Activated CD4-positive, CD25-positive, alpha-beta regulatory T cell treated with anti-CD3 and anti-CD28 coated beads, Interleukin-2, amount 50 U/mL, for 72 hours (primary cell): ENCODE data around the gene NOD2.
A peak's percentile ranks its signal among the peaks of the same experiment; 100 is the strongest.

Experiments
- DNase-seq: peaks from one replicate; pipeline ENCODE4 v3.0.0; 2021

Gene NOD2

DNA sequence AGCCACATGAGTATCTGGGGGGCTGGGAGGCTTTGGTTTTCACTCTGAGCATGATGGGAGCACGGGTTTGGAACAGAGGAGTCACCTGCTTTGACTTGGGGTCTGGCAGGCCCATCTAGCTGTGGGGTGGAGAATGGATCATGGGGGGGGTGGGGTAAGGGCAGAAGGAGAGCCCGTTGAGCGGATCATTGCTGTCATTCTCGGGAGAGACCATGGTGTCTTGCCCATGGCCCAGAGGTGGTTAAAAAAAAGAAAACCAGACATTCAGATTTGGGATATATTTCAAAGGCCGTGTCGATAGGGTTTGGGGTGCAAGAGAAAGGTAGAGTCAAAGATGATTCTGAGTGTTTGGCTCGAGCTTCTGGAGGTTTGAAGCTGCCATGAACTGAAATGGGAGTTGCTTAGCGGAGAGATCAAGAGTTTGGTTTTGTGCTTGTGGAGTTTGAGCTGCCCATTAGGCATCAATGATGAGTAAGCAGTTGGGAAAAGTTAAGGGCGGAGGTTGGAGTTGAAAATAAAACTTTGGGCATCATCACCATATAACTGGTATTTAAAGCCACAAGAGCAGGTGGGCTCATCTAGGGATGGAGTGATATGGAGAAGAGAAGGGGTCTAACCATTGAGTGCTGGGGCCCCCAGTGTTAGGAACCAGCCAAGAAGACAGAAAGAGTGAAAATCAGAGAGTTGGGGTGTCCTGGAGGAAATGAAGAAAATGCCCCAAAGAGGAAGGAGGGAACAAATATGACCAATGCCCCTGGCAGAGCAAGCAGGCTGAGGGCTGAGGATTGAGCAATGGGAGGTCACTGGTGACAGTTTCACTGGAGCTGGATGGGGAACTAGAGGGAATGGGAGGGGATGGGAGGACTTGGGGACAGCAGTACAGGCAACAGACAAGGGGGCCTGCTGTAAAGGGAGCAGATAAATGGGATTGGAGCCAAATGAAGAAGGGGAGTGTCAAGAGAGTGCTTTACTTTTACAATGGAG, 1.9 kb downstream of the NOD2 start:
- no peak for DNase-seq

DNA sequence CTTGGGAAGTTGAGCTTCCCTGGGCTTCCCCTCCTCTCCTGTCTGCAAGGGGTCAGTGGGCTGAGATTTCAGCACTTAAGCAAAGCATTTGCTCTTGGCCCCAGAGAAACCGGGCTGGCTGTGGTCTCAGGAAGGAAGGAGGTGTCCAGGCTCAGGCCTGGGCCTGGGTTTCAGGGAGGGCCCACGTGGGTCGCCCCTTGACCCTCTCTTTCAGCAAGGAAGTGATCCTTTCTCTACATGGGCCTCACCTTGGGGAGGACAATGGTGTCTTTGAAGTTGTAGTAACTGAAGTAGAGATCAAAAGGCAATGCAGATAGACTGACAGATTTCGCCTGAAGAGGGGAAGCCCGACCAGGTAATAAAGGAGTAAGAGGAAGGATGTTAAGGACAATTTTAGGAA, 2.7 kb downstream of the NOD2 start:
- no peak for DNase-seq

DNA sequence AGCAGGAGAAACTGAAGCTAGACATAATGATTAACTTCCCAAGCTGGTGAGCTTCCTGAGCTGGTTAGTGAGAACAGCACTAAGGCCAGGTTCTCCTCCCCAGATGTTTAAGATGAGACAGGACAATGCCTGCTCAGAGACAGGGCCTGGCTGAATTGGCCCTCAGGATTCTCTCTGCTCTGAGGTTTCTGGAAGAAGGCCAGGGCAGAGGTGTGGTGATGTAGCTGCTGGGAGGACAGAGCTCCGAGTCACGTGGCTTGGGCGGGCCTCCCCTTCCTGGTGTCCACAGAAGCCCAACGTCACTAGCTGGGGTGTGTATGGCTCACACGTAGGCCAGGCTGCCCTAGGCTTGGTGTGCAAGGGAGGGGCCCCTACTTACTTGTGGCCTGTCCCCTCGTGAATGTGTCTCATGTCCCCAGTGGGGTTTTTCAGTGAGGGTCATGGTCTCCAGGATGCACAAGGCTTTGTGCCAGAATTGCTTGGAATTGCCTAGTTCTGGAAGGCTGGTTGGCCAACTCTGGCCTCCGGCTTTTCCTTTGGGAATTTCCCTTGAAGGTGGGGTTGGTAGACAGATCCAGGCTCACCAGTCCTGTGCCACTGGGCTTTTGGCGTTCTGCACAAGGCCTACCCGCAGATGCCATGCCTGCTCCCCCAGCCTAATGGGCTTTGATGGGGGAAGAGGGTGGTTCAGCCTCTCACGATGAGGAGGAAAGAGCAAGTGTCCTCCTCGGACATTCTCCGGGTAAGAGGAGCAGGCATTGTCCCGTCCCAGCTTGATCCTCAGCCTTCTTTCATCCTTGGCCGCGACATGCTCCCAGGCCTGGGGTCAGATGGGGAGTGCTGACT, 3.4 kb downstream of the NOD2 start:
- DNase-seq: peak; percentile 60

DNA sequence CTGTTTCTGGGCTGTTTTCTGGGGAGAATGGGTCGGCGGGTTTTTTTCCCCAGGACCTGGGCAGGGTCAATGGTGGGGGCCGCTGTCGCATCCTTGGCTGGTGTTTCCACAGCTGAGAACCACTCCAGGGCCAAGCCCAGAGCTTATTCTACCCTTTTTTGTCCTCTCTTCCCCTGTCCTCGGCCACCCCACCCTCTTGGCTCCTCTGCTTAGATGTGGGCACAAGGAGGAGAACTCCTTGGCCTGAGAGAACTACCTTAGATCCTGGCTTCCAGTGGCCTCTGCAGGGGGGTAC, 4.0 kb downstream of the NOD2 start:
- no peak for DNase-seq

DNA sequence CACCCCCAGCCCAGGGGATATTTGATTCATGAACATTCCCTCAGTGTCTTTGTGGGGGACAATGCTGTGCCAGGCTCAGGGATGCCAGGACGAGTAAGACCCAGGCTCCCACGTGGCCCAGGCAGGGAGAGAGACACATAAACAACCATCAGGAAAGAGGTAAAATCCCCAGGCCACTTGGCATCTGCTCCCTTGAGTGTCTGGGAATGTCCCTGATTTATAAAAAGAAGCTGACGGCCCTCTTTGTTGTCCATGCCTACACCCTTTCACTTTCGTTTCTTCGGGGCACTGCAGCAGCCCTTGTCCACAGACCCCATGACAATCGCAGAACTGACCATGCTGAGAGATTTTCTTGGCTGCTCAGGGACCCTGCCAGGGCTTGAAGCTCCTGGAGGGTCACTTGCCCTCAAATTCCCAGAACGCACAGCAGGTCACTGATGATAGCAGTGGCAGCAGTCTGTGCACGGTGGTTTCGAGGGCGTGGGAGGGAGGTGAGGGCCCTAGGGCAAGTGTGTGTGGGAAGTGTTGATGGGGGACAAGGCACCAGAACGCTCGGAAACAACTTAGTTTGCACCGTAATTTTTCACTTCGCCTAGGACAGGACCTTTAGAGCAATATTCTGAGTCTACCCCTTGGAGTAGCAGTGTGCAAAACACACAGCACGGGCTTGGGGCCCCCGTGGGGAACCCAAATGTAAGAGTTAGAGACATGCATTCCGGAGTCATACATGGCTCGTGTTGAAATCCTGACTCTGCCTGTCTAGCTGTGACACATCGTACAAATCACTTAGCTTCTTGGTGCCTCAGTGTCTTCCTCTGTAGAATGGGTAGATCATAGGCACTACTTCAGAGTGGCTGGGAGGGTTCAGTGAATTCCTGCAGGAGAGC, 4.7 kb downstream of the NOD2 start:
- peak; percentile 61 for DNase-seq

DNA sequence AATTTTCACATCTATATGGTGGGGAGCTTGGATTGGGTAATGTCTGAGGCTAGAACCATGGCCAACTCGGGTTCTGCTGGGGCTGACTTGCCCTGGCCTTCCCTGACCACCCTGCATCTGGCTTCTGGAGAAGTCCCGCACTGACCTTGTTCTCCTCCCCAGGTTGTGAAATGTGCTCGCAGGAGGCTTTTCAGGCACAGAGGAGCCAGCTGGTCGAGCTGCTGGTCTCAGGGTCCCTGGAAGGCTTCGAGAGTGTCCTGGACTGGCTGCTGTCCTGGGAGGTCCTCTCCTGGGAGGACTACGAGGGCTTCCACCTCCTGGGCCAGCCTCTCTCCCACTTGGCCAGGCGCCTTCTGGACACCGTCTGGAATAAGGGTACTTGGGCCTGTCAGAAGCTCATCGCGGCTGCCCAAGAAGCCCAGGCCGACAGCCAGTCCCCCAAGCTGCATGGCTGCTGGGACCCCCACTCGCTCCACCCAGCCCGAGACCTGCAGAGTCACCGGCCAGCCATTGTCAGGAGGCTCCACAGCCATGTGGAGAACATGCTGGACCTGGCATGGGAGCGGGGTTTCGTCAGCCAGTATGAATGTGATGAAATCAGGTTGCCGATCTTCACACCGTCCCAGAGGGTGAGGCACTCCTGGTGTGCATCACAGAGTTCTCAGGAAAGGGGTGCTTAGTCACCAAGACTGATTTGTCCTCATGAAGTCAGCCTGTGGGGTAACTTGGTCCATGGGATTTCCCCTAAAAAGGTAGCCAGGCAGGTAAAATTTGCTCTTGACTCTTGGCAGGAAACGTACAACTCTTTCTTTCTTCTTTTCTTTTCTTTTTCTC, 6.1 kb downstream of the NOD2 start:
- DNase-seq: peak; percentile 55

DNA sequence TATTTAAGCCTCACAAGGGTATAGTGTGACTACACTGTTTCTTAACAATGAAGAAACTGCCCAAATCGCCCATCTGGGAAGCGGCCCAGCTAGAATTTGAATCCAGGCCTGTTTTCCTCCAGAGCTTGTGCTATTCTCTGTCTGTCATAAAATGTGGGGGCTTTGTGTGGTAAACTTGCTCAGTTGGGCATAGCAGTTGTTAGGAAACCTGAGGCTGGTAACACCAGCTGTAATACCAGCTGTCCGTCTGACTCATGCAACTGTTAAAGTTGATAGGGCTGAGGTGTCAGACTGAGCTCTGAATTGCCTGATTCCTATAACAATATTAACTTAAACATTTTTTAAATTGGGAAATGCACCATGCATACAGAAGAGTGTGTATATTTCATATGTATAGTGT, 9.3 kb downstream of the NOD2 start:
- no peak for DNase-seq

DNA sequence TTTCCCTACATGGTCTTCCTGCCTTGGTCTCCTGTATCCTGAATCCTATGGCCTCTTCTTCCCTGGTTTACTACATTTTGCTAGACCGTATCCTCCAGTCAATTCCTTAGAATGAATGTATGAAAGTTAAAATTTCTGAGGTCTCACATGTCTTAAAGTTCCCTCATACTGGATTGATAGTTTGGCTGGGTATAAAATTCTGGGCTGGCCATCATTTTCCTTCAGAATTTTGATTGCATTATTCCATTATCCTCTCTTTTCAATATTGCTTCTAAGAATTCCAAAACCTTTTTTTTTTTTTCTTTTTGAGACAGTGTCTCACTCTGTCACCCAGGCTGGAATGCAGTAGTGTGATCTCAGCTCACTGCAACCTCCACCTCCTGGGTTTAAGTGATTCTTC, 10.8 kb downstream of the NOD2 start:
- DNase-seq: no peak

DNA sequence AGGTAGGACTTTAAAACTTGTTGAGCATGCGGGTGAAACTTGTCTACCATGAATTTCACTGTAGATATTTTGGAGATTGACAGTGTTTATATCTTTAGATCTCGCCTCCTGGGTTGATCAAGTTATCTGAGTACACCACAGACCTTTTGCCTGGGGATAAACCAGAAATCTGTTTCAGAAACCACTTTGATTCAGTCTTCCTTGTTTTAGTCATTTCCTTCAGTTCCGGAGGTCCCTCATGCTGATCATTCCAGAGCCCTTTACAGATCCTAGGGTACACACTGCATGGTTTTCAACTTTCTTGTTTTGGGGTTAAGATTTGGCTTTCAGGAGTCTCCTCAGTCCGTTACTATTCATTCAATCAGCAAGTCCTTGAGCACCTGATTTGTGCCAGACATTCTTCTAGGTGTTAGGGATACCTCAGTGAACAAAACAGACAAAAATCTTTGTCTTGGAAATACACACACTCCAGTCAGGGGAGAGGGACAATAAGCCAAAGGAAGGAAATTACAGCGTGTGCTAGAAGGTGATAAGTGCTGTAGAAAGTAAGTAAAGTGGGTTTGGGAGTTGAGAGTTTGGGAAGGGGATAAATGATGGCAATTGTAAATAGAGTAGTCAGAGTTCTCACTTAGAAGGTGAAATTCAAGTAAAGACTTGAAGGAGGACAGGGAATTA, 12.2 kb downstream of the NOD2 start:
- no peak for DNase-seq

DNA sequence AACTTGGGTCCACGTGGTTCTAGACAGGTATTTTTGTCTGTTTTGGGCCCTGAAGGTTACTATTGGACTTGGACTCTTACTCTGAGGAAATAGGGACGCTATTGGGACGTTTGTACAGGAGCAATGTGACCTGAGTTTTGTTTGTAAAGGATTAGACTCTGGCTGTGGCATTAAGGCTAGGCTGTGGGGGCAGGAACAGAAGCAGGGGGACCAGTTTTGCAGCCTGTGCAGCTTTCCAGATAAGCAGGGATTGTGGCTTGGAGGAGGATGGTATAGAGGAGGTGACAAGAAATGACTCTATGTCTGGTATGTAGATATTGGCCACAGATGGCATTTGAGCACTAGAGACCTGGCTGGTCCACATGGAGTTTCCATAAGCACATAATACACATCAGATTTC, 12.8 kb downstream of the NOD2 start:
- DNase-seq: no peak

DNA sequence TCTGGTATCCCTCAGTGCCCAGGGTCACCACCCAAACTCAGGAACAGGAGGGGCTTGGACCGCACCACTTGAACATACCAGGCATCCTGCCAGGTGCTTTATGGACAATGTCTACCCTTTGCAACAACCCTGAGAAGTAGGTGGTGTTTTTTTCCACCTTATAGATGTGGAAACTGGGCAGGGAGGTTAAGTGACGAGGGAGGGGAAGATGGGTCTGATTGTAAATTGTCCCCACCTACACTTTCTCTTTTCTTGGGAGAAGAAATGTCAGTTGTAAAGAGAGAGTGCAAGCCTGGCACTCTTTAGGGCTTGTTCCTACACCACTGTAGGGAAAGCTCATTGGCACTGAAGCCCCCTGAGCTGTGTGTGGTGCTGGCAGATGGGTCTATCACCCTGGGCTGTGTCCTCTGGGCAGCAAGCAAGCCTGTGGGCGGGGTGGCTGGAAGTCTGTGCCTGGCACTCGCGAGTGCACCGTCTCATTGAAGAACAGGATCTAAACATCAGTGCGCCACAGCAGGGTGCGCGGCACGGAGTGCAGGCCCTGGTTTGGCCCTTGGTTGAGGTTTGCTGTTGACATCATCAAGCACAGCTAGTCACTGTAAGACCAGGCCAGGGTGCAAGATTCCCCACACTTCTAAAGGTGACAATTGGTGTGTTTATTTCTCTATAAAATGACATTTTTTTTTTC, 15.1 kb downstream of the NOD2 start:
- no peak for DNase-seq

DNA sequence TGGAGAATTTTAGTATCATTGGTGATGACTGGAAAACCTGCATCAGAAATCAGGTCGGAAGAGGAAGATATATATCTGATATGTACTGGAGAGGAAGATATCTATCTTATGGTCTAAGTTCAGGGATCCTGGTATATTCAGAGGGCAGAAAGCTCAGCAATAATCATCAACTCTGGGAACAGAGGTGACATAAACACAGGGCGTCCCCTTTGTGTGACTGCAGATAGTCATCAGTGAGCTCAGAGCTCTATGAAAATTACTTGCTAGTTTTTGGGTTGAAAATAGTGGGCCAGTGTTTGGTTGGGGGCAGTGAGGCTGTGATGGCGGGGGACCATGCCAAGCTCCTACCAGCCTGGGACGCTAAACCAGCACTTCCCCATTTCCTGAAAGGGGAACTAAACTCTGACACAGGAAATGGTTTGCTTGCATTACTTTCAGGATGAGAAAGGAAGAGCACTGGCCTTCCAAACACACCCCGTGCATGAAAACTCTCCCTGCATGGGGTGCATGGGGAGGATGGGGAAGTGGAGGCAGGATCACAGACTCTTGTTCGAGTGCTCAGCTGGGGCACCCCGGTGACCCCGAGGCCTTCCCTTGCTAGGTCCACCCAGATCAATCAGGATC, 15.8 kb downstream of the NOD2 start:
- no peak for DNase-seq

DNA sequence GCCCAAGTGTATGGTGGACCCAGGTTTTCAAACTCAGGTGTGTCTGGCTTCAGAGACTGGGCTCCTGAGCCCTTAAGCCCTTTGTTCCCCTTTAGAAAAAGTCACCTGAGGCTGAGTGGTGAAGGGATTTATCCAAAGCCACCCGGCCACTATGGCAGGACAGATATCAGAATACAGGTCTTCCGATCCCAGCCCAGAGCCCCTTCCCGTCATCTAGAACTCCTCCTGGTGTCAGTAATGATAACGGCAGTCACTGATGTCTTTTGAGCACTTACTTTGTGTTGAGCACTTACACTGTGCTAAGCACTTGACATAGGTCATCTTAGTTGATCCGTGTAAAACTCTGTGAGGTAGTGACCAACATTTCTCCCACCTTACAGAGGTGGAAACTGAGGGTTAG, 16.6 kb downstream of the NOD2 start:
- DNase-seq: no peak

DNA sequence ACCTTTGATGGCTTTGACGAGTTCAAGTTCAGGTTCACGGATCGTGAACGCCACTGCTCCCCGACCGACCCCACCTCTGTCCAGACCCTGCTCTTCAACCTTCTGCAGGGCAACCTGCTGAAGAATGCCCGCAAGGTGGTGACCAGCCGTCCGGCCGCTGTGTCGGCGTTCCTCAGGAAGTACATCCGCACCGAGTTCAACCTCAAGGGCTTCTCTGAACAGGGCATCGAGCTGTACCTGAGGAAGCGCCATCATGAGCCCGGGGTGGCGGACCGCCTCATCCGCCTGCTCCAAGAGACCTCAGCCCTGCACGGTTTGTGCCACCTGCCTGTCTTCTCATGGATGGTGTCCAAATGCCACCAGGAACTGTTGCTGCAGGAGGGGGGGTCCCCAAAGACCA, 17.6 kb downstream of the NOD2 start:
- no peak for DNase-seq

DNA sequence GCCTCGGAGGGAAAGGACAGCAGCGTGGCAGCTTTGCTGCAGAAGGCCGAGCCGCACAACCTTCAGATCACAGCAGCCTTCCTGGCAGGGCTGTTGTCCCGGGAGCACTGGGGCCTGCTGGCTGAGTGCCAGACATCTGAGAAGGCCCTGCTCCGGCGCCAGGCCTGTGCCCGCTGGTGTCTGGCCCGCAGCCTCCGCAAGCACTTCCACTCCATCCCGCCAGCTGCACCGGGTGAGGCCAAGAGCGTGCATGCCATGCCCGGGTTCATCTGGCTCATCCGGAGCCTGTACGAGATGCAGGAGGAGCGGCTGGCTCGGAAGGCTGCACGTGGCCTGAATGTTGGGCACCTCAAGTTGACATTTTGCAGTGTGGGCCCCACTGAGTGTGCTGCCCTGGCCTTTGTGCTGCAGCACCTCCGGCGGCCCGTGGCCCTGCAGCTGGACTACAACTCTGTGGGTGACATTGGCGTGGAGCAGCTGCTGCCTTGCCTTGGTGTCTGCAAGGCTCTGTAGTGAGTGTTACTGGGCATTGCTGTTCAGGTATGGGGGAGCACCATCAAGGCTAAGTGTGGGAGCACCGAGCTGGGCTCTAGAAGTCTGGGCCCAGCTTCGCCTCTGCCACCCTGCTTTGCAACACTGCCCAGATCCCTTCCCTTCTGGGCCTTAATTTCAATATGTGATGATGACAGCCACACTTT, 18.6 kb downstream of the NOD2 start:
- DNase-seq: no peak

DNA sequence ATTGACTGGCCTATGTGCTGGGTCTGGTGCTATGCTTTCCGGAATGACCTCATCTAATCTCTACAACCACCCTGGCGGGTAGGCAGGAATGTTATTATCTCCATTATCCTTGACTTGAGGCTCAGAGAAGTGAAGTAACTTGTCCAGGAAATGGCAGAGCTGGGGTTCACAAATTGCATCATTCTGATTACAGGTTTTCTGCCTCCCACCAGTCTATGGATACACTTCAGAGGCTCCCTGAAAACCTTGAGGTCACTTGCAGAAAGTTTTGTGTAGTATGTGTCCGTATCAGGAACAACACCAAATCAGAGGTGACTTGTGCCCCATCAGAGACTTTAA, 19.1 kb downstream of the NOD2 start:
- DNase-seq: no peak

DNA sequence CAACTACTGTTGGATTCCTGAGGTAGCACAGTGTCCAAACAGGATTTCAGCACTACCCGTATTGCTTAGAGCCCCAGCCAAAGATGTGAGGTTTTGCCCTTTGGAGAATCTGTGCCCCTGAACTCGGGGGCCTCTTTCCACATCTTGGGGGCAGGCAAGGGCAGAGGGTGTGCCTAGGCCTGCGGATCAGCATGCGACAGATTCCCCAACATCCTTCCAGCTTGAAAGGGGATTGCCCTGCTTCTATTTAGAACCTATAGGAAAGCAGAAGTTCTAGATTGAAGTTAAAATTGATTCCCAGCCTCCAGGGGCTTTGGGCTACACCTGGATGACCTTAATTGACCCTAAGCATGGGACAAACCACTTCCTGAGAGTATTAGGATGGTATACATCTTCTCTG, 19.6 kb downstream of the NOD2 start:
- DNase-seq: no peak

DNA sequence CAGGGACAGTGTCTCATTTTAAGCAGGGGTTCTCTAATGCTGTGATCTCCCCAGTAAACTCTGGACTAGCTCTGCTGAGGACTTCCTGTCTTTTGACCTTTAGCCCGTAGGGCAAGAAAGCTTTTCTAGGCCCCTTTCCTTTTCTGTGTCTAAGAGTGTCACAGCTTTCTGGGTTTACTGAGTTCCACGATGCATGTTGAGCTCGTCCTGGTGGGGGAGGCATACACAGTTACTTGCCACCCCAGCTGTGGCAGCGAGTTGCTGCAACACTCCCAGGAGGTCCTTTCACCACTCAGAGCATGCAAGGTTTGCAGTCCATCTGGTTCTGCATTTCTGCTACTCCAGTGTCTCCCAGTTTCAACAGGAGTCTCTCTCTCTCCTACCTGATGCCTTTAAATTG, 23.7 kb downstream of the NOD2 start:
- DNase-seq: no peak

DNA sequence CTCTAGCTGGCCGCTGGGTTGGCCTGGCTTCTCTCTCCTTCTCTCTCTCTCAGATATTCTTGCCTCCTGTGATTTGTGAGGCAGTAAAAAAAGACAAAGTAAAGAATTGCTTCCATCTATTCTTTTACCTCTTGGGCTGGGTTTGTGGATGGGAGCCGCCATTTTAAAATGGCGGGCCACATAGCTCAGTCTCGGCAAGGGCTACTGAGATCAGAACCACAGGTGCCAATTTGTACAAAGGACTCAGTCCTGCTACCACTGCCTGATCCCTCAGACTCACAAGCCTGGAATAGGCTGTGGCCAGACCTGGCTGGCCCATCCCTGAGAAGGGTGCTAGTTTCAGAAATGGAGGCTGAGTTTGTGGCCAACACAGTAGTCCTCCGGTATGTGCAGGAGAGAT, 24.1 kb downstream of the NOD2 start:
- DNase-seq: no peak
